ENCODE measurements around the gene COPS3.

The COPS3 gene

GRCh38 chr17:17214646-17215436, 66.2 kb downstream of the COPS3 start:
- DNase-seq = no peak

DNA sequence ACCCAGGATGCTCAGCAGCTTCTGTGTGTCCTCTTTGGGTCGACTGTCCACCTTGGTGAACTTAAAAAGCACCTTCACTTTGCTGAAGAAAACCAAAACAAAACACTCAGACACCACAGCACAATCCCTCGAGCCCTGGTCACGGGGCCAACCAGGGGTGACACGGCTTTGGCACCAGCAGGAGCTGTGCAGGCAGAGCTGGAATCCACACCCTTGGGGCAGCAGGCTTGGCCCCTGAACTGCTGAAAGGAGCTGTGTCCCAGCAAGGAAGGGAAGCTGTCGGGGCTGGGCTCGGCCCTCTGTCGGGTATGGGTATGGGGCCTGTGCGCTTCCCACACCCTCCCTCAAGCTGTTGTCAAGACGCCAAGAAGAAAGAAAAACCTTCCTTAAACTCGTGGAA, 67.3 kb downstream of the COPS3 start:
- no peak for DNase-seq

- DNase-seq = no peak
Observed at GRCh38 chr17:17207998-17208397, 73.0 kb downstream of the COPS3 start.

- no peak for DNase-seq
Observed at GRCh38 chr17:17206913-17207335, 74.1 kb downstream of the COPS3 start.

DNA sequence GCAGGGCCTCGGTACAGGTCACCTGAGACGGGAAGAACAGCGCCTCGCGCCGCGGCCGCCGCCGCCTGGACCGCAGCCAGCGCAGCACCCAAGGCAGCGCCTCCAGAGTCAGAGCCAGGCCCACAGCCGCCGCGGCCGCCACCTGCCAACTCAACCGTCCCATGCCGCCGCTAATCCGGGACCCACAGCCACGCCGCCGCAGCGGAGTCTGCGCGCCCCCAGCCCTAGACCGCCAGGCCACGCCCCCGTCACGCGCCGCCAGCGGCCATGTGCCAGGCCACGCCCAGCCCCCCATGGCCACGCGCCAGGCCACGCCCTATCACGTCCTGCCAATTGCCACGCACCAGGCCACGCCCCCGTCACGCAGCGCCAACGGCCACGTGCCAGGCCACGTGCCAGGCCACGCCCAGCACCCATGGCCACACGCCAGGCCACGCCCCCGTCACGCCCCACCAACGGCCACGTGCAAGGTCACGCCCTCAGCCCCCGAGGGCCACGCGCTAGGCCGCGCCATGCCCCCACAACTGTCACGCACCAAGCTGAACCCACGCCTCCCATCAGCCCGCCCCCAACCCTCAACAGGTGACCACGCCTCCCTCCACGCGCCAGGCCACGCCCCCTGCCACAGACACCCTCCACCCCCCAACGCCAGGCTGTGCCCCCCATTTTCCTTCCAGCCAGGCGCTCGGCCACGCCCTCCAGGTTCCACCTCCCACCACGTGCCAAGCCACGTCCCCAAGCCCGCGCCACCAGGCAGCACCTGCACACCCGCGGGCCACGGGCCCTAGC, 74.7 kb downstream of the COPS3 start, which contains the start of gene PLD6:
Gene PLD6, minus strand, starts transcription at position 210 of the 789 bp plus-strand sequence. Its CDS starts 47 bp downstream, at position 163.
- peak; percentile 31 for DNase-seq

DNA sequence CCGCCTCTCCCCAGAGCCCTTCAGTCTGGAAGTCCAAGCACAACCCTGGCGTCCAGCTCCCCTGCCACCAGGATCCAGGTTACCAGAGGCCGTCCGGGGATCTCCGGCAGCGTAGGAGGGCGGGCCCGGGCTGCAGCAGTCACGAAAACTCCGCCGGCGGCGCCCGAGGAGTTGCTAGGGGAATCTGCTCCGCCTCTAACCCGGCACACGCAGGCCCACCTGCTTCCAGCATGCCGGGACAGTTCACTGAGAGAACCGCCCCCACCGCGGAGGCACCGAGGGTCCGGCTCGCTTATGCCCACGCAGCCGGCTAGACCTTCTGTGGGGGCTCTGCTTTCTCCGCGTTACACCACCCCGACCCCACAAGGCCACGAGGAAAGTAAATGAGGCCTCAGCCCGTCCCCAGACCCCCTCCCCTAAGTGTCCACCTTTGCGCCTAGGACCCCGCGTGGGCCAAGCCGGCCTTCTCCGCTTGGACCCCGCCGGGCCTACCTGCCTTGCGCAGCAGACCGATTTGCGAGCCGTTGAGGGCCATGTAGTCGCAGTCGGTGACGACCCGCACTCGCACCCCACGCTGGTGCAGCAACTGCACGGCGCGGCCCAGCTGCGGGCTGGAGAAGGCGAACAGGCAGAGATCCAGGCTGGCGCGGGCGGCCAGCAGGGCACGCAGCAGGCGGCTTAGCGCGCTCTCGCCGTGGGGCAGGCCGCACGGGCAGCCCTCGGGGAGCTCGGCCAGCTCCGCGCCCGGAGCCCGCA, 75.5 kb downstream of the COPS3 start:
- no peak for DNase-seq

GRCh38 chr17:17204635-17205231, 76.3 kb downstream of the COPS3 start:
- no peak for DNase-seq

- no peak for DNase-seq
Observed at GRCh38 chr17:17204041-17204591, 76.9 kb downstream of the COPS3 start.

DNA sequence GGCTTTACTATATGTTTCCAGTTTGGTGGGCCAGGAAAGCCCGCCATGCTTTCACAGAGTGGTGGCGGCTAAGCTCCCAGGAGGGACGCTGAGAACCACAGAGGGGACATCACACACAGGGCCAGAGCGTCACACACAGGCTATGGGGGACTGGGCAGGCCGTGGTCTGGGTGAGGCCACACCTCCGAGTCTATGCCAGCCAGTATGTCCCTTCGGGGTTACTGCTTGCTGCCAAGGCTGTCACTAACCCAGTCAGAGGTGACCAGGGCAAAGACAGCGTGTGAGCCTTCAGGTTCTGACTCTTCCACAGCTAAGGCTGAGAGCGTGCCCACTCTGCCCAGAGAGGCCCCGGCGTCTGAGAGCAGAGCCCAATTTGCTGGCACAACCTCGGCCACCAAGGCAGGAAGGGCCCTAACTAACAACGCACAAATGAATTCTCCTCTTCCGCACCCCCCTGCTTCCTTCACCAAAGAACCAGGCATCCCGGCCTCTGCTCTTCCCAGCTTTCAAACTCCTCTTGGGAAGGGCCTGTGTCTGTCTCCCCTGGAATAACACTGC, 77.8 kb downstream of the COPS3 start:
- no peak for DNase-seq

DNA sequence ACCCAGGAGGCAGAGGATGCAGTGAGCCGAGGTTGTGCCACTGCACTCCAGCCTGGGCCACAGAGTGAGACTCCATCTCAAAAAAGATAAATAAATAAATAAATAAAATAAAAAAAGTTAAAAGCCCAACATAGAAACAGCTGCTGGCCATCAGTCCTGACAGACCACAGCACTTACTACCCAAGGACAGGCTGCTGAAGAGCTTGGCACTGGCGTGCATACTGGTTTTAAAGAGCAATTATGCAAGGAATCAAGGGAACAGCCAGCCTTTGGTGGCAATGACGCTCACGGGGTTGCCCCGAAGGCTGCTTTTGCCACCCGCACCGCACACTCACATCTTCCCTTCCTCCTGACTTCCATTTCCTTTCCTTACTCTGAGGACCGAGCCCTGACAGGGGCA, 79.1 kb downstream of the COPS3 start:
- DNase-seq = no peak

DNA sequence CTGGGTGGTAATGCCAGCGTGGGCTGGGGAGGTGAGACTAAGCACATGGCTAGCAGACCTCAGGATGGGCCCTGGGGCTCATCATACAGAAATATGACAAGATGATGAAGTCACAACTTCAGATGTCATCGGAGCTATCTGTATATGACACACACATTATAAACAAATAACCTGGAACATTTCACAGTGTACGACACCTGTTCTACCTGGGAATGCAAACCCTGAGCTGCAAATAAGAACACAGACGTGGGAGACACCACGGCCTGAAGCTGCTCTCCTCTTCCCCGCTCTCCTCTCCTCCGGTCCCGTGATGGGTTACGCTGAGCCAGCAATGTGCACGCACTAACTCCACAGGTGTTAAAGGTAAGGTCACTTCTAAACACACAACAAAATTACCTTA, 79.8 kb downstream of the COPS3 start:
- no peak for DNase-seq

GRCh38 chr17:17200831-17201230, 80.2 kb downstream of the COPS3 start:
- no peak for DNase-seq

- no peak for DNase-seq
Observed at GRCh38 chr17:17200311-17200710, 80.7 kb downstream of the COPS3 start.

DNA sequence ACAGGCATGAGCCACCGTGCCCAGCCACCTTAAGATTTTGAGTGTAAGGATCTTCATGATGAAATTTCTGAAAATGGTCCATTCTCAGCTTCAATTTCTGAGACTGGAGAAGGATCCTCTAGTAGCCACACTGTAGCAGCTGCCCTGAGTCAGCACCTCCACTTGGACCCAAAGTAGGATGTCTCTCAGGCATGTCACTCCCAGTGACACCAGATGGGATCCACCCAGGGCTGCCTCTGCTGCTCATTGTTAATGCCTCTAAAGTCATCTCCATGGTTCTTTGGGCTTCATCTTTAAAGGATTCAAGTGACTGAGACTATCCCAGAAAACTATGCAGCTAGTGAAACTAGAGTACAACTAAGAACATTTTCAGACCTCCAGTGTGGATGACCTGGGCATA, 82.8 kb downstream of the COPS3 start:
- DNase-seq = no peak

DNA sequence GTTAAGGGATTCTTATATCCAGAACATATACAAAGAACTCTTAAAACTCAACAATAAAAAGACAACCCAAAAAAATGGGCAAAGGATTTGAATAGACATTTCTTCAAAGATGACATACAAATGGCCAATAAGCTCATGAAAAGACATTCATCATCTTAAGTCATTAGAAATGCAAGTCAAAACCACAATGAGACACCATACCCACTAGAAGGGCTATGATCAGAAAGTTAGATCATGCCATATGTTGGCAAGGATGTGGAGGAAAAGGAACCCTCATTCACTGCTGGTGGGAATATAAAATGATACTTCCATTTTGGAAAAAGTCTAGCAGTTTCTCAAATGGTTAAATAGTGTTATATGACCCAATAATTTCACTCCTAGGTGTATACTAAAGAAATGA, 84.3 kb downstream of the COPS3 start:
- DNase-seq = no peak

Measured in NCI-H446 treated with DMSO at 0.1 percent for 48 hours (cell line).